HUES64 (cell line): ENCODE data around the gene HK3.

Experiments used
- H3K27ac ChIP-seq: 2 replicates; pipeline ENCODE4 v1.7.0; 2013; ENCODE audit warnings: low read depth, low read length, inconsistent platforms
- H3K27me3 ChIP-seq: 2 replicates; pipeline ENCODE4 v1.6.1; 2013; ENCODE audit warnings: mild to moderate bottlenecking, low read length; ENCODE audit not compliant: insufficient read depth
- H3K36me3 ChIP-seq: 2 replicates; pipeline ENCODE4 v1.6.1; 2013; ENCODE audit warnings: mild to moderate bottlenecking, low read length; ENCODE audit not compliant: insufficient read depth
- H3K4me1 ChIP-seq: 2 replicates; pipeline ENCODE4 v1.6.1; 2013; ENCODE audit warnings: mild to moderate bottlenecking, low read length, moderate library complexity; ENCODE audit not compliant: insufficient read depth
- H3K4me3 ChIP-seq: 2 replicates; pipeline ENCODE4 v1.5.1; 2013; ENCODE audit warnings: mild to moderate bottlenecking, low read length, moderate library complexity
- H3K9ac ChIP-seq: 2 replicates; pipeline ENCODE4 v1.6.1; 2013; ENCODE audit warnings: mild to moderate bottlenecking, low read depth, low read length
- H3K9me3 ChIP-seq: 2 replicates; pipeline ENCODE4 v1.6.1; 2013; ENCODE audit warnings: low read depth, low read length; ENCODE audit not compliant: insufficient read depth
- WGBS: fragments of 150-250, 120-280 bp; methylation state at CpG from one replicate; pipeline ENCODE4 v1.1.7; 2013; ENCODE audit warnings: missing lambda C conversion rate; 5-methylcytosine and 5-hydroxymethylcytosine counted together

Gene HK3

GRCh38 chr5:176864755-176865154, 34.4 kb downstream of the HK3 start:
- H3K36me3 ChIP-seq, result no peaks in the 10 kb centered on the region
- 90% methylated on average over 8 of the region's 8 CpGs for WGBS
- H3K9me3 ChIP-seq, result no peaks in the 10 kb centered on the region
- H3K27ac ChIP-seq, result no peak overlapping the region
- H3K9ac ChIP-seq, result no peak overlapping the region
- peaks cover 30% of the 10 kb centered on the region for H3K4me1 ChIP-seq
- no peak overlapping the region for H3K4me3 ChIP-seq
- H3K27me3 ChIP-seq, result no peaks in the 10 kb centered on the region; the same call in 1 of the 2 replicates

DNA sequence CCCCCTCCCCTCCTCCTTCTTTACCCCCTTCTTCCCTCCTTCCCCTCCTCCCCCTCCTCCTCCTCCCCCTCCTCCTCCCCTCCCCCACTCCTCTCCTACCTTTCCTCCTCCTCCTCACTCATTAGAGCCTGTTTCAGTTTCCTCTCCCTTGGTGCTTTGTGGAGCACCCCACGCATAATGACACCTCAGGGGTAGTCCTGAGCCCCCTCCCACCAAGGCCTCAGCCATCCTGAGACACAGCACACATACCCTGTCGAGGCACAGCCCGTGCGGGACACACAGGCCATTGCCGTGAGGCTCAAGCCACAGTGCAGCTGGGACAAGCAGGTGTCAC, 35.4 kb downstream of the HK3 start:
- Histone ChIP-seq H3K4me1 (peaks cover 30% of the 10 kb centered on the region), H3K27me3 (no peaks in the 10 kb centered on the region; the same call in 1 of the 2 replicates), H3K27ac (no peak overlapping the region), H3K4me3 (no peak overlapping the region), H3K36me3 (no peaks in the 10 kb centered on the region), H3K9ac (no peak overlapping the region), H3K9me3 (no peaks in the 10 kb centered on the region)
- 45% methylated on average over 5 of the region's 5 CpGs for WGBS

DNA sequence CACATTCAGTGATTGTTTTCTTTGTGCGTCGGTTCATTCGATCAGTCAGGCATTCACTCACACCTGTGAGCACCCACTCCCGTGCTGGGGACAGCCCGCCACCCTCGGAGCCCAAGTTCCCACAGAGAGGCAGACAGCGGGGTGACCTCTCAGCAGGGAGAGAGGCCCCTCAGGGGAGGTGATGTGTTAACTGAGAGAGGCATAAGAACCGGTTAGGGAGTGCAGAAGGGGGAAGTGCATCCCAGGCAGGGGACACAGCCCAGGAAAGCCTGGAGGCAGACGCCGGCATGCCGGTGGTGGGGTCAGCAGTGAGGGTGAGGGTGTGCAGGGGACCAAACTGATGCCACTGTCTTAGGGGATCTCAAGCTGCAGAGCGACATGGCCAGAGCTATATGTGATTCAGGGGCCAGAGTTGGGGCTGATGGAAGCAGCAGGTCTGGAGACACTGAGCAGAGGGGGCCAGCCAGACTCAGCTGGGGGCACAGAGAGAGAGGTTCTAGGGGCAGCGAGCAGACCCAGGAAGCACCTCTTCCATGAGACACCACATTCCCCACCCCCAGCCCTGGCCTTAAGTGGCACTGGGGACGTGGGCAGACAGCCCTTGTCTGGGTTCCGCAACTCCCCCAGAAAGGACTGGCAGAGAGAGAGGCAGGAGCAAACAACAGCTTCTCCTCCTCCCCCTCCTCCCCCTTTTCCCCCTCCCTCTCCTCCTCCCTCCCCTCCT, 35.9 kb downstream of the HK3 start:
- H3K4me3 ChIP-seq, result no peak overlapping the region
- 33% methylated on average over 14 of the region's 15 CpGs for WGBS
- no peaks in the 10 kb centered on the region for H3K36me3 ChIP-seq
- no peaks in the 10 kb centered on the region for H3K9me3 ChIP-seq
- peaks cover 30% of the 10 kb centered on the region for H3K4me1 ChIP-seq
- no peak overlapping the region for H3K27ac ChIP-seq
- H3K27me3 ChIP-seq, result no peaks in the 10 kb centered on the region; the same call in 1 of the 2 replicates
- no peak overlapping the region for H3K9ac ChIP-seq

GRCh38 chr5:176862330-176862995, 36.7 kb downstream of the HK3 start:
- WGBS, result 77% methylated on average over 28 of the region's 28 CpGs
- H3K4me1 ChIP-seq, result peaks cover 29% of the 10 kb centered on the region
- H3K9ac ChIP-seq, result no peak overlapping the region
- no peak overlapping the region for H3K4me3 ChIP-seq
- no peaks in the 10 kb centered on the region; the same call in 1 of the 2 replicates for H3K27me3 ChIP-seq
- H3K27ac ChIP-seq, result no peak overlapping the region
- H3K36me3 ChIP-seq, result no peaks in the 10 kb centered on the region
- no peaks in the 10 kb centered on the region for H3K9me3 ChIP-seq

DNA sequence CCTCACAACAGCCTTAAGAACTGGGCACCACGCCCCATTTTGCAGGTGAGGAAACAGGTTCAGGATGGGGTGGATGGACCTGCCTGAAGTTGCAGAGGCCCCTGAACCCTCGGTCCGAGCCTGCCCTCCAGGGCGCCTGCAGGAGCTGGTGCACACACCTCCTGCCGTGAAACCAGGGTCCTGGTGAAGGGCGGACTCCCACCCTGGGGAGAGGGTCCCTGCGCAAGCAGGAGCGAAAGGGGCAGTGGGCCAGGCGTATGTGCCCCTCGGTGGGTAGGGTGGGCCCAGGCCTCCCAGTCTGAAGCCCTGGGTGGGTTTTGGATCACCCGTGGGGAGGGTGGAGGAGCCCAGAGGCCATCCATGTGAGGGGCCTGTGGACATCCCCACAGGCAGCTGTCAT, 37.9 kb downstream of the HK3 start:
- peaks cover 17% of the 10 kb centered on the region for H3K4me1 ChIP-seq
- H3K9me3 ChIP-seq, result no peaks in the 10 kb centered on the region
- H3K27me3 ChIP-seq, result no peaks in the 10 kb centered on the region; the same call in 1 of the 2 replicates
- H3K9ac ChIP-seq, result no peak overlapping the region
- H3K36me3 ChIP-seq, result no peaks in the 10 kb centered on the region
- 93% methylated on average over 11 of the region's 11 CpGs for WGBS
- no peak overlapping the region for H3K4me3 ChIP-seq
- no peak overlapping the region for H3K27ac ChIP-seq

DNA sequence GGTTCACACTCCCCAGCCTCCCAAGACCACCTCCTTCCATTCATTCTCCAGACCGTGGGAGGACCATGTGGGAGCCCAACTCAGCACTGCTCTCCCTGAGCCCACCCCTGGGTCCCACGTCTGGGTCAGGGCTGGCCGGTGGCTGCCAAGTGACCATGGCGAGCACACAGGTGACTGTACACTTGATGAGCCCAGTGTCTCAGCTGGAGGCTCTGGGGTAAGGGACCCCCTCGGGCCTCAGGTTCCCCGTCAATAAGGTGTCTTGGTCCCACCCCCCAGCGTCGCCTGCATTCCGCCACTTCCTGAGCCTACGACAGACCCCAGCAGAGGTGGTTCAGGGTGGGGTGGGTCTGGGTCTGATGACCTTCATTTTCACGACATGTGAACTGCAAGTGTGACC, 38.8 kb downstream of the HK3 start:
- Histone ChIP-seq H3K36me3 (no peaks in the 10 kb centered on the region), H3K27me3 (no peaks in the 10 kb centered on the region; the same call in 1 of the 2 replicates), H3K9ac (no peak overlapping the region), H3K4me3 (no peak overlapping the region), H3K27ac (no peak overlapping the region), H3K9me3 (no peaks in the 10 kb centered on the region), H3K4me1 (peaks cover 17% of the 10 kb centered on the region)
- WGBS, result 91% methylated on average over 11 of the region's 11 CpGs

GRCh38 chr5:176859916-176860315, 39.2 kb downstream of the HK3 start:
- Histone ChIP-seq H3K9ac (no peak overlapping the region), H3K36me3 (no peaks in the 10 kb centered on the region)
- WGBS, result 80% methylated on average over 10 of the region's 10 CpGs

GRCh38 chr5:176857894-176858273, 41.3 kb downstream of the HK3 start:
- no peaks in the 10 kb centered on the region for H3K36me3 ChIP-seq
- 89% methylated on average over 11 of the region's 11 CpGs for WGBS
- H3K4me3 ChIP-seq, result no peak overlapping the region
- H3K27me3 ChIP-seq, result no peaks in the 10 kb centered on the region; the same call in 1 of the 2 replicates
- no peak overlapping the region for H3K9ac ChIP-seq
- H3K9me3 ChIP-seq, result no peaks in the 10 kb centered on the region
- no peak overlapping the region for H3K27ac ChIP-seq
- peaks cover 6% of the 10 kb centered on the region for H3K4me1 ChIP-seq

More at GRCh38 chr5:176859916-176860315, 39.2 kb downstream of the HK3 start:
- no peaks in the 10 kb centered on the region; the same call in 1 of the 2 replicates for H3K27me3 ChIP-seq
- H3K4me3 ChIP-seq, result no peak overlapping the region
- no peak overlapping the region for H3K27ac ChIP-seq
- H3K4me1 ChIP-seq, result peaks cover 17% of the 10 kb centered on the region
- no peaks in the 10 kb centered on the region for H3K9me3 ChIP-seq

DNA sequence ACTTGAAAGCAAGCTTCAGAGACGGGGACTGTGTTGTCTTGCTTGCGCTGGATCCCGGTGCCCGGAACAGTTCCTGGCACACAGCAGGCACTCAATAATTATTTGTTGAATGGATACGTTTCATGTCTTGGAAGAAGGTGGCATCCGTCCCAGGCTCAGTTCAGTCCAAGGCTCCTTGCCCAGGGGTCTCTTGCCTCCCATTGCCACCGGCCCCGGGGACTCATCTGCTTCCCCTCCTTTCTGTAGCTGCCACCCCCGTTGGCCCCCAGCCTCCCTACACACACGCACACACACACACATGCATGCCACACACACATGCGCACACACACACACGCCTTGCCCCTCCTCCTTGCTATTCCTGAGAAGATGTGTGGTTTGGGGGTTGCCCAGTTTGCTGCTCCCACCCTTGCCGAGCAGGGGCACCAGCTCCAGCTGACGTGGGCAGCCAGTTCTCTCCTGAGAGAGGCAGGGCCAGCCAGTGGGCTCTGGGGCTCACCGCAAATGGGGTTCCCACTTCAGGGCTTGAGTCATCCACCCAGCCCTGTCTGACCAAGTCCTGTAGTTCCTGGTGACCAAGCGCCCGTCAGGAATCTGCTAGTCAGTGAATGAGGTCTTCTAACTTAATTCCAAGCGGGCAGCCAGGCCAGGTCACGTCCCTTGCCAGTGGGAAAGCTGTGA, 41.8 kb downstream of the HK3 start:
- Histone ChIP-seq H3K4me1 (peaks cover under 1% of the 10 kb centered on the region), H3K9me3 (no peaks in the 10 kb centered on the region), H3K36me3 (no peaks in the 10 kb centered on the region), H3K9ac (no peak overlapping the region), H3K27me3 (no peaks in the 10 kb centered on the region; the same call in 1 of the 2 replicates), H3K27ac (no peak overlapping the region), H3K4me3 (no peak overlapping the region)
- WGBS, result 78% methylated on average over 19 of the region's 19 CpGs

GRCh38 chr5:176856746-176857145, 42.4 kb downstream of the HK3 start:
- WGBS, result 78% methylated on average over 8 of the region's 8 CpGs
- Histone ChIP-seq H3K27ac (no peak overlapping the region), H3K36me3 (no peaks in the 10 kb centered on the region), H3K4me3 (no peak overlapping the region), H3K4me1 (no peaks in the 10 kb centered on the region; the same call in 1 of the 2 replicates), H3K9me3 (no peaks in the 10 kb centered on the region), H3K27me3 (no peaks in the 10 kb centered on the region), H3K9ac (no peak overlapping the region)

GRCh38 chr5:176855598-176855997, 43.5 kb downstream of the HK3 start:
- 95% methylated on average over 18 of the region's 18 CpGs for WGBS
- no peaks in the 10 kb centered on the region for H3K36me3 ChIP-seq
- no peak overlapping the region for H3K27ac ChIP-seq
- H3K4me3 ChIP-seq, result no peak overlapping the region
- H3K27me3 ChIP-seq, result no peaks in the 10 kb centered on the region
- no peak overlapping the region for H3K9ac ChIP-seq
- H3K4me1 ChIP-seq, result no peaks in the 10 kb centered on the region
- H3K9me3 ChIP-seq, result no peaks in the 10 kb centered on the region
